GM18907 (cell line): ENCODE measurements around the gene RCOR1.

Experiments used
- ATAC-seq: cut with Tn5 transposase; IDR thresholded peaks from one replicate; pipeline ENCODE4 v1.9.1; 2021; ENCODE audit warnings: mild to moderate bottlenecking, moderate library complexity; ENCODE audit not compliant: unreplicated experiment

The RCOR1 gene

GRCh38 chr14:102668291-102668873 is 75.9 kb downstream of the RCOR1 start:
- no peak for ATAC-seq

GRCh38 chr14:102671410-102671809 is 79.0 kb downstream of the RCOR1 start:
- ATAC-seq: peak; percentile 21

DNA sequence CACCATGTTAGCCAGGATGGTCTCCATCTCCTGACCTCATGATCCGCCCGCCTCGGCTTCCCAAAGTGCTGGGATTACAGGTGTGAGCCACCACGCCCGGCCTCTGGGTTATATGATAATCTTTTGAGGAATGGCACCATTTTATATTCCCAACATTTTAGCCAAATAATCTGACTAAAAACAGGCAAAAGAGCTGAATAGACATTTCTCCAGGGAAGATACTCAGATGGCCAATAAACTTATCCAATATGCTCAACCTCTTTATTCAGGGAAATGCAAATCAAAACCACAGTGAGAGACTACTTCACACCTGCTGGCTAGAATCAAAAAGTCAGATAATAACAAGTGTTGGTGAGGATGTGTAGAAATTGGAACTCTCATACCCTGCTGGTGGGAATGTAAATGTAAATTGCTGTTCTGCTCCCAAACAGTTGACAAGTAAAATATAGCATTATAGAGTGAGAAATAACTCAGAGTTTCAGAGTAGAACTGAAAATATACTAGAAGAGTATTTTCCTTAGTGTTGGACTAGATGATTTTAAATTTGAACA is 80.0 kb downstream of the RCOR1 start:
- no peak for ATAC-seq

DNA sequence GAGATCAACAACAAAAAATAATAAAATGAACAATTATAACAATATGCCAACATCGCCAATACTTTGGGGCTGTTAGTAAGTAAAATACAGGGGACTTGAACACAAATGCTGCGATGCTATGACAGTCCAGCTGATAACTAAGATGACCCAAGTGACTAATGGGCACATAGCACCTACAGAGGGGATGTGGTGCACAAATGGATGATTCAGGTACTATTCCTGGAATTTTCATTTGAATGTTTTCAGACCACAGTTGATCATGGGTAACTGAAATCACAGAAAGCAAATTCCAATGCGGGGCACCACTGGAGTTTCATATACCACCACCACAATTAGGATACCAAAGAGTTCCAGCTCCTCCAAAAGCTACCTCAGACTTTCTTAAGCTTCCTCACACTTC is 82.9 kb downstream of the RCOR1 start:
- no peak for ATAC-seq

DNA sequence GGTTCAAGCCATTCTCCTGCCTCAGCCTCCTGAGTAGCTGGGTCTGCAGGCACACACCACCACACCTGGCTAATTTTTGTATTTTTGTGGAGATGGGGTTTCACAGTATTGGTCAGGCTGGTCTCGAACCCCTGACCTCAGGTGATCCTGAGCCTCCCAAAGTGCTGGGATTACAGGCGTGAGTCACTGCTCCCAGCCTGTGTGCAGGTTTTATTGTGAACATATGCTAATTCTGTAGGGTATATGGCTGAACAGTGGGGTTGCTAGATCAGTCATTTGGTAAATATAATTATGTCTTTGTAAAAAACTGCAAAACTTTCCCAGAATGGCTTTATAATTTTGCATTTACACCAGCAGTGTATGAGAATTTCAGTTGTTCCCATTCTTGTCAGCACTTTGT is 85.9 kb downstream of the RCOR1 start:
- ATAC-seq: no peak

GRCh38 chr14:102683399-102684297 is 91.2 kb downstream of the RCOR1 start:
- ATAC-seq: no peak

GRCh38 chr14:102684298-102684663 is 91.8 kb downstream of the RCOR1 start:
- no peak for ATAC-seq

DNA sequence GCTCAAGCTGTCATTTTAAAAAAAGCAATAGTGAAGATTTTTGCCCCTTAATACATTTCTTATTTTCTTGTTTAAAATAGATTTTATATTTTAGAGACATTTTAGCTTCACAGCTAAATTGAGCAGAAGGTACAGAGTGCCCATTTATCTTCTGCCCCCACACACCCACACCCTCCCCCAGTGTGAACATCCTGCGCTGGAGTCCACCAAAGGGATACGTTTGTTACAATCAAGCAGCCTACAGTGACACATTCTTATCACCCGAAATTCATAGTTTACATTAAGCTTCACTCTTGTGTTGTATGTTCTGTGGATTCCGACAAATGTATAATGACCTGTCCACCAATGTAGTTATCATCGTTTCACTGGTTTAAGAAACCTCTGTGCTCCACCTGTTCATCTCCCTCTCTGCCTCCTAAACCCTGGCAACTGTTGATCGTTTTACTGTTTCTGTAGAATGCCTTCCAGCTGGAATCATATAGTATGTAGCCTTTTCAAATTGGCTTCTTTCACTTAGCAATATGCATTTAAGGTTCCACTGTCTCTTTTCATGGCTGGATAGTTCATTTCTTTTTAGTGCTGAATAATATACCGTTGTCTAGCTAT is 93.8 kb downstream of the RCOR1 start:
- no peak for ATAC-seq

DNA sequence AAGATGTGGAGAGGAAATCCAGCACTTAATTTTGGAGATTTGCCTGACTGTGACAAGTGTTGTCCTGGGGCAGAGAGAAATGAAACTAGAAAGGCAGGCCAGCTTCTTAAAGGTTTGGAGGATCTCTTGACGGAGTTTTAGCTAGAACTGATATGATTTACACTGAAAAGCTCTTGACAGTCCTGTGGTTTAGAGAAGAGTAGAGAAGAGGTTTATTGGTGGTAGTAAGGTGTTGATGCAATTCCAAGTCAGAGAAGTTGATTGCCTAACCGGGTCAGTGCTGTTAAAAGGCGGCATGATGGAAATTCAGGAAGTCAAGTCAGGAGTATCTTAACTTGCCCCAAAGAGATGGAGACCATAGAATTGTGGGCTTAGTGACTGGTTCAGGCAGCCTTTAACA is 95.8 kb downstream of the RCOR1 start:
- ATAC-seq: no peak

DNA sequence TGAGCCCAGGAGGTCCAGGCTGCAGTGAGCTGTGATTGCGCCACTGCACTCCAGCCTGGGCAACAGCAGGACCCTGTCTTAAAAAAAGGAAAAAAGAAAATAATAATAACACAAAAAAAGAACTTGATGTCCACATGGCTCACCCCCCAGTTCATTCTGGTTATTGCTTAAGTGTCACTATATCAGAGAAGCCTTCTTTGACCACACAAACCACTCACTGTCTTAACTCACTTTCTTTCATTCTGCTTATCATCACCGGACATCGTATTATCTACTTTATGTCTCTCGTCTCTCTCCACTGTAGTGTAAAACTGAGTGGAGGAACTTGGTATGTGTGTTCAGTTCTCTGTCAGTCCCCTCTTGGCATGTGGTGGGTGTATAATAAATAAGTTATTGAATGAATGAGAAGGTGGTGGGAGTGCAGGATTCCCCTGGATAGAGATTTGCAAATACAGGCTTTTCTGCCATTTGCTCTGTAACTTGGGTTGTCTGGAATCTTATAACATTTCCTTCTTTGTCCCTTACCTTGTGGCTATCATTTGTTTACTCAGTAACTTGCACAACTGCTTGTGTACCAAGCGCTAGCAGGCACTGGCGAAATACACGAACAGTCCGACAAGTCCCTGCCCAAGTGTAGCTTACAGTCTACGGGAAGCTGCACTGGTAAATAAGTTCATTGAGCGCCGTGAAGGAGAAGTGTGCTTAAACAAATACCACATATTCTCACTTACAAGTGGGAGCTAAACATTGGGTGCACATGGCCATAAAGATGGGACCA is 98.2 kb downstream of the RCOR1 start:
- ATAC-seq: no peak

GRCh38 chr14:102691763-102692162 is 99.3 kb downstream of the RCOR1 start:
- no peak for ATAC-seq

GRCh38 chr14:102692334-102692733 is 99.9 kb downstream of the RCOR1 start:
- no peak for ATAC-seq

- ATAC-seq: no peak
These were observed 100.7 kb downstream of the RCOR1 start for GRCh38 chr14:102693006-102693755.

GRCh38 chr14:102694530-102695166 is 102.2 kb downstream of the RCOR1 start:
- no peak for ATAC-seq

DNA sequence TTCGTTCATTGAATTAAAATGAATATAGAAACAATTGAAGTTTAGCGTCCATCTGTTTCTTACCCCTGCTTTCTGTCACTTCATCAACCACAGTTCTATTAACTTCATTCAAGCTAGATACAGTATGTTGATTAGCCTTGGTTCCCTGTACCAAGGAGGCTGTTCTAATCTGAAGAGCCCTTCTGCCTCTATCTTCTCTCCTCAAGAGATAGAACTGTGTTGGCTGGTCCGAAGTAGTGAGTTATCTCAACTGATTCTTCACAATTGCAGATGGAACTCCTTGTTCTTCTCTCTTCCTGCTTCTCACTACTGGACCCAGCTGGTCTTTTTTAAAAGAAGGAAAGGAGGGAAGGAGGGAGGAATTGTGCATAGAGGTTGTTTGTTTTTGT is 102.7 kb downstream of the RCOR1 start:
- no peak for ATAC-seq

DNA sequence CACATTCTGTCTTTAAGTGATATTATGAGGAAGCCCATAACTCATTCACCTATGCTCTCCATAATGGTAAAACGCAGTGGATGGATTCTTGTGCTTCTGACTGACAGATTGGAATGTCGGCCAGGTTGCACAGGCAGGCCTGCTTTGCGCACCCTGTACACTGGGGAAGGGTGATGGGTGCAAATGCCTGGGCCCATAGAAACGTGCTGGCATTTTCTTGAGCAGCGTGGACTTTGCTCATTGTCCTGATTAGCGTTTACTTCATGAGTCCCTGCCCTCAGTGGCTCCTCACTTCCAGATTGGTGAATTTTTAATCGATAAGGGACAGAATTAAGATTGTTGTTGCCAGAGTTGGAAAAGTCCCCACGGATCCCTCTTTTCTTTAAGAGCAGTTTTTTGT is 103.9 kb downstream of the RCOR1 start:
- no peak for ATAC-seq

- no peak for ATAC-seq
These were observed 104.5 kb downstream of the RCOR1 start for GRCh38 chr14:102696856-102697495.

DNA sequence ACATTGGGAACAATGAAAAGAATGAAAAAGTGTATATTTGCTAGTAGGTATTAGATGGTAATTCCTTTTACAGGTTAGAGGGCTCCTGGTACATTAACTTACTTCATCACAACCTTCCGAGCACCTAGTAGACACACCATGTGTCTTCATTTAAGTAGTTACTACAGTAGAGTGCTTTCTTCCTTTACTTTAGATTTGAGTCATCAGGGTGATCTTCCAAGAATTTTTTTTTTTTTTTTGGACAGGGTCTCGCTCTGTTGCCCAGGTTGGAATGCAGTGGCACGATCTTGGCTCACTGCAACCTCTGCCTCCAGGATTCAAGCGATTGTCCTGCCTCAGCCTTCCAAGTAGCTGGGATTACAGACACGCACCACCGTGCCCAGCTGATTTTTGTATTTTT is 105.1 kb downstream of the RCOR1 start:
- ATAC-seq: no peak

GRCh38 chr14:102699416-102700110 is 107.1 kb downstream of the RCOR1 start:
- no peak for ATAC-seq
